ENCODE results near the gene HDLBP.

GRCh38 chr2:241363426-241363825 lies 48.0 kb upstream of the HDLBP start:
- no peak for TF ChIP-seq CTCF (IDR thresholded peaks at IDR 0.05)
- no peak for TF ChIP-seq POLR2A (IDR thresholded peaks at IDR 0.05)
- TF ChIP-seq POLR2AphosphoS5 (IDR thresholded peaks at IDR 0.05; ENCODE audit: insufficient read depth in 1 of 2, low read depth in 1 of 2): no peak
